ENCODE data around the gene SMIM24. TPM values are rescaled to one million over a fixed set of nuclear protein-coding genes. Genes with fewer than 3 reads are reported as not detected.
"Not testable (repeated sequence)": the region's sequence is repeated elsewhere in the genome, so short reads cannot be mapped to it uniquely, and the experiment has no call there.

The SMIM24 gene
- total RNA-seq, 1 experiment from 2014 or later = not detected

GRCh38 chr19:3455960-3456601 lies 24.2 kb downstream of the SMIM24 start:
- no peaks in the 10 kb centered on the region for H3K27me3 ChIP-seq (replicated peaks)
- H3K27ac ChIP-seq = no peak overlapping the region
- no peak overlapping the region for H3K4me3 ChIP-seq
- H3K4me1 ChIP-seq (replicated peaks) = peaks cover 8% of the 10 kb centered on the region
- no peaks in the 10 kb centered on the region for H3K9me3 ChIP-seq (replicated peaks)
- no peak for DNase-seq (ENCODE audit: low read depth in 1 of 2, low spot score in 2 of 2)
- H3K36me3 ChIP-seq = peaks cover 87% of the 10 kb centered on the region

- DNase-seq (ENCODE audit: low read depth in 1 of 2, low spot score in 2 of 2) = no peak
- Histone ChIP-seq H3K4me1 (replicated peaks) (peaks cover 8% of the 10 kb centered on the region), H3K36me3 (peaks cover 83% of the 10 kb centered on the region), H3K27ac (no peak overlapping the region), H3K9me3 (replicated peaks) (no peaks in the 10 kb centered on the region), H3K27me3 (replicated peaks) (no peaks in the 10 kb centered on the region), H3K4me3 (no peak overlapping the region)
Observed at GRCh38 chr19:3455393-3455955, 24.9 kb downstream of the SMIM24 start.

DNA sequence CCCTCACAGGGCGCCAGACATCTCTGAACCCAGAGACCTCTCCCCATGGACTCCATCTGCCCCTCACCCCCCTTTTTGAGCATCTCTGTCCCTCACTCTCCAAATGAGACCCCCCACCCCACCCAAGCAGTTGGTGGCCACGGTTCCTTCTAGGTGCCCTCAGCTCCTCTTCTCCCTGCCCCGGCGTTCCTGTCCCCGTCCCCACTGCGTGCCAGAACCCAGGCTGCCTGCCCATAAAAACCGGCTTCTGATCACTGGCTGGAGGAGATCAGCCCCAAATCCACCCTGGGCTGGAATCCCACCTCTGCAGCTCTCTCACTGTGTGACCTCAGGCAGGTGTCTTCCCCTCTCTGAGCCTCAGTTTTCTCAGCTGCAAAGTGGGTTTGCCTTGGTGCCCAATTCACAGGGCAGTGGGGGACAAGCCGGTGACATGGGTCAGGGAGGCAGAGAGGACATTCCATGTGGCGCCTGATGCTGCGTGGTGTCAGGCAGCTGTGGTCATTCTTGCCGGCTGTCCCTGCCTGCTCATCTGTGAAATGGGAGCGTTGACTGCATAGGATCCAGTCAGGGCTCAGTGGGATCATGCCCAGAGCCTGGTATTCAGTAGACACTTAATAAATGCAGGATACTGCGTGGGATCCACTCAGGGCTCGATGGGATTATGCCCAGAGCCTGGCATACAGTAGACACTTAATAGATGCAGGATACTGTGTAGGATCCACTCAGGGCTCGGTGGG lies 25.5 kb downstream of the SMIM24 start:
- DNase-seq (ENCODE audit: low read depth in 1 of 2, low spot score in 2 of 2) = no peak
- Histone ChIP-seq H3K27me3 (replicated peaks) (no peaks in the 10 kb centered on the region), H3K9me3 (replicated peaks) (no peaks in the 10 kb centered on the region), H3K27ac (no peak overlapping the region), H3K4me3 (no peak overlapping the region), H3K36me3 (peaks cover 83% of the 10 kb centered on the region), H3K4me1 (replicated peaks) (peaks cover 8% of the 10 kb centered on the region)

- H3K4me1 ChIP-seq (replicated peaks) = peaks cover 8% of the 10 kb centered on the region
- no peaks in the 10 kb centered on the region for H3K9me3 ChIP-seq (replicated peaks)
- no peak overlapping the region for H3K27ac ChIP-seq
- no peaks in the 10 kb centered on the region for H3K27me3 ChIP-seq (replicated peaks)
- DNase-seq (ENCODE audit: low read depth in 1 of 2, low spot score in 2 of 2) = no peak
- H3K36me3 ChIP-seq = peaks cover 84% of the 10 kb centered on the region
- H3K4me3 ChIP-seq = no peak overlapping the region
Observed at GRCh38 chr19:3453840-3454239, 26.5 kb downstream of the SMIM24 start.

DNA sequence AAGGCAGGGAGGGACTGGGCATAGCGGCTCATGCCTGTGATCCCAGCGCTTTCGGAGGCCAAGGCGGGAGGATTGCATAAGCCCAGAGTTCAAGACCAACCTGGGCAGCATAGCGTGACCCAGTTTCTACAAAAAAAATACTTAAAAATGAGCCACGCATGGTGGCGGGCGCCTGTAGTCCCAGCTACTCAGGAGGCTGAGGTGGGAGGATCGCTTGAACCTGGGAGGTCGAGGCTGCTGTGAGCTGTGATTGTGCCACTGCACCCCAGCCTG lies 27.4 kb downstream of the SMIM24 start:
- H3K36me3 ChIP-seq = peaks cover 86% of the 10 kb centered on the region
- H3K9me3 ChIP-seq (replicated peaks); DNase-seq (ENCODE audit: low read depth in 1 of 2, low spot score in 2 of 2); H3K27me3 ChIP-seq (replicated peaks); H3K4me3 ChIP-seq; H3K4me1 ChIP-seq (replicated peaks); H3K27ac ChIP-seq: not testable (repeated sequence)

GRCh38 chr19:3452171-3452941 lies 28.0 kb downstream of the SMIM24 start:
- H3K4me1 ChIP-seq (replicated peaks) = peaks cover 8% of the 10 kb centered on the region
- H3K27ac ChIP-seq = no peak overlapping the region
- no peak overlapping the region for H3K4me3 ChIP-seq
- no peaks in the 10 kb centered on the region for H3K27me3 ChIP-seq (replicated peaks)
- H3K9me3 ChIP-seq (replicated peaks) = no peaks in the 10 kb centered on the region
- H3K36me3 ChIP-seq = peaks cover 86% of the 10 kb centered on the region
- DNase-seq (ENCODE audit: low read depth in 1 of 2, low spot score in 2 of 2) = peak in 1 of 2 experiments; percentile 42

- Histone ChIP-seq H3K36me3 (peaks cover 84% of the 10 kb centered on the region), H3K9me3 (replicated peaks) (no peaks in the 10 kb centered on the region), H3K27ac (peak overlapping the region; percentile 72), H3K27me3 (replicated peaks) (no peaks in the 10 kb centered on the region), H3K4me1 (replicated peaks) (peaks cover 8% of the 10 kb centered on the region), H3K4me3 (no peak overlapping the region)
- no peak for DNase-seq (ENCODE audit: low read depth in 1 of 2, low spot score in 2 of 2)
Observed at GRCh38 chr19:3451451-3451866, 28.9 kb downstream of the SMIM24 start.

GRCh38 chr19:3450796-3451411 lies 29.4 kb downstream of the SMIM24 start:
- H3K27me3 ChIP-seq (replicated peaks) = no peaks in the 10 kb centered on the region
- H3K36me3 ChIP-seq = peaks cover 85% of the 10 kb centered on the region
- H3K27ac ChIP-seq = peak overlapping the region; percentile 72
- no peak overlapping the region for H3K4me3 ChIP-seq
- peaks cover 8% of the 10 kb centered on the region for H3K4me1 ChIP-seq (replicated peaks)
- DNase-seq (ENCODE audit: low read depth in 1 of 2, low spot score in 2 of 2) = peak; percentile 97 to 99
- H3K9me3 ChIP-seq (replicated peaks) = no peaks in the 10 kb centered on the region

- H3K36me3 ChIP-seq = peaks cover 87% of the 10 kb centered on the region
Observed at GRCh38 chr19:3448616-3449334, 31.6 kb downstream of the SMIM24 start.

DNA sequence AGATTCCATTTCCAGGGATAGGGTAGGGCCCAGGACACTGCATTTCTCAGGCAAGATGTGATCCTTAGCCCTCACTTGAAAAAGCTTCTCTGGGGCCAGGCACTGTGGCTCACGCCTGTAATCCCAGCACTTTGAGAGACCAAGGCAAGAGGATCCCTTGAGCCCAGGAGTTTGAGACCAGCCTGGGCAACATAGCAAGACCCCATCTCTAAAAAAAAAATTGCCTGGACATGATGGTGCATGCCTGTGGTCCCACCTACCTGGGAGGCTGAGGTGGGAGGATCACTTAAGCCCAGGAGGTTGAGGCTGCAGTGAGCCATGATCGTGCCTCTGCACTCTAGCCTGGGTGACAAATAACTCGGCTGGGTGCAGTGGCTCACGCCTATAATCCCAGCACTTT lies 33.7 kb downstream of the SMIM24 start:
- H3K27me3 ChIP-seq (replicated peaks); H3K4me3 ChIP-seq; DNase-seq (ENCODE audit: low read depth in 1 of 2, low spot score in 2 of 2); H3K9me3 ChIP-seq (replicated peaks); H3K27ac ChIP-seq; H3K4me1 ChIP-seq (replicated peaks): not testable (repeated sequence)
- peaks cover 84% of the 10 kb centered on the region for H3K36me3 ChIP-seq

More at GRCh38 chr19:3448616-3449334, 31.6 kb downstream of the SMIM24 start:
- Histone ChIP-seq H3K27me3 (replicated peaks) (no peaks in the 10 kb centered on the region), H3K4me3 (no peak overlapping the region), H3K27ac (no peak overlapping the region), H3K4me1 (replicated peaks) (peaks cover 8% of the 10 kb centered on the region), H3K9me3 (replicated peaks) (no peaks in the 10 kb centered on the region)
- DNase-seq (ENCODE audit: low read depth in 1 of 2, low spot score in 2 of 2) = no peak

DNA sequence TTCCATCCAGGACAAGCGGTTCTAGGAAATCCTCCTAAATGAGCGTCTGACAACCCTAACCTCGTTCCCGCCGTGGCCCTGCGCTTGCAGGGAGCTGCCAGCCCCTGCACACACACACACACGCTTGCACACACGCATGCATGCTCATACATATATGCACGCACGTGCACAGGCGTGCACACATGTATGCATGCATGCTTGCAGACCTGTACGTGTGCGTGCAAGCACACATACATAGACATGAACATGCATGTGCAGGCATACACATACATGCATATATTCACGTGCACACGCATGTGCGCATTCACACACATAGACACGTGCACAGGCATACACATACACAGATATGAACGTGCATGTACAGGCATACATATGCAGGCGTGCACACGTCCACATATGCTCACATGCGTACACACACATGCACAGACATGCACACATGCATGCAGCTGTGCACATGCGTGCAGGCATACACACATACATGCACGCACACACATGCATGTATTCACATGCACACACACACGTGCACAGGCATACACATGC lies 35.6 kb downstream of the SMIM24 start:
- H3K4me3 ChIP-seq = no peak overlapping the region
- no peaks in the 10 kb centered on the region for H3K4me1 ChIP-seq (replicated peaks)
- H3K9me3 ChIP-seq (replicated peaks) = no peaks in the 10 kb centered on the region
- peaks cover 89% of the 10 kb centered on the region for H3K36me3 ChIP-seq
- no peaks in the 10 kb centered on the region for H3K27me3 ChIP-seq (replicated peaks)
- DNase-seq (ENCODE audit: low read depth in 1 of 2, low spot score in 2 of 2) = no peak
- H3K27ac ChIP-seq = no peak overlapping the region

- DNase-seq (ENCODE audit: low read depth in 1 of 2, low spot score in 2 of 2) = no peak
Observed at GRCh38 chr19:3443840-3444694, 36.3 kb downstream of the SMIM24 start.

More at GRCh38 chr19:3443840-3444694, 36.3 kb downstream of the SMIM24 start:
- peaks cover 86% of the 10 kb centered on the region for H3K36me3 ChIP-seq
- no peaks in the 10 kb centered on the region for H3K27me3 ChIP-seq (replicated peaks)
- H3K4me3 ChIP-seq = no peak overlapping the region
- no peaks in the 10 kb centered on the region for H3K4me1 ChIP-seq (replicated peaks)
- H3K27ac ChIP-seq = no peak overlapping the region
- no peaks in the 10 kb centered on the region for H3K9me3 ChIP-seq (replicated peaks)

Measured in SJSA1 (cell line).